ENCODE results near the gene XYLT1.
"Not testable (repeated sequence)": the region's sequence is repeated elsewhere in the genome, so short reads cannot be mapped to it uniquely, and the experiment has no call there.

The XYLT1 gene

GRCh38 chr16:17493012-17493411 lies 22.3 kb upstream of the XYLT1 start:
- no peak for DNase-seq (ENCODE audit: extremely low read depth in 1 of 2, low read depth in 1 of 2)

- DNase-seq (ENCODE audit: extremely low read depth in 1 of 2, low read depth in 1 of 2) = no peak
These were observed 20.4 kb upstream of the XYLT1 start for GRCh38 chr16:17491140-17491662.

GRCh38 chr16:17488506-17488905 lies 17.7 kb upstream of the XYLT1 start:
- no peak for DNase-seq (ENCODE audit: extremely low read depth in 1 of 2, low read depth in 1 of 2)

GRCh38 chr16:17483351-17483750 lies 12.6 kb upstream of the XYLT1 start:
- DNase-seq (ENCODE audit: extremely low read depth in 1 of 2, low read depth in 1 of 2) = no peak

- DNase-seq (ENCODE audit: extremely low read depth in 1 of 2, low read depth in 1 of 2) = not testable (repeated sequence)
These were observed 11.6 kb upstream of the XYLT1 start for GRCh38 chr16:17482341-17482740.

GRCh38 chr16:17481736-17482135 lies 11.0 kb upstream of the XYLT1 start:
- DNase-seq (ENCODE audit: extremely low read depth in 1 of 2, low read depth in 1 of 2) = no peak

GRCh38 chr16:17477260-17477545 lies 6.4 kb upstream of the XYLT1 start:
- DNase-seq (ENCODE audit: extremely low read depth in 1 of 2, low read depth in 1 of 2) = not testable (repeated sequence)

GRCh38 chr16:17476414-17477259 lies 5.9 kb upstream of the XYLT1 start:
- no peak for DNase-seq (ENCODE audit: extremely low read depth in 1 of 2, low read depth in 1 of 2)

GRCh38 chr16:17475104-17475503 lies 4.3 kb upstream of the XYLT1 start:
- no peak for DNase-seq (ENCODE audit: extremely low read depth in 1 of 2, low read depth in 1 of 2)

GRCh38 chr16:17474572-17474971 lies 3.8 kb upstream of the XYLT1 start:
- DNase-seq (ENCODE audit: extremely low read depth in 1 of 2, low read depth in 1 of 2) = no peak

- DNase-seq (ENCODE audit: extremely low read depth in 1 of 2, low read depth in 1 of 2) = no peak
These were observed 3.3 kb upstream of the XYLT1 start for GRCh38 chr16:17474037-17474436.

- no peak for DNase-seq (ENCODE audit: extremely low read depth in 1 of 2, low read depth in 1 of 2)
These were observed 1.1 kb upstream of the XYLT1 start for GRCh38 chr16:17471719-17472461.

GRCh38 chr16:17470182-17470907 lies 415 bp downstream of the XYLT1 start:
- DNase-seq (ENCODE audit: extremely low read depth in 1 of 2, low read depth in 1 of 2) = no peak

- no peak for DNase-seq (ENCODE audit: extremely low read depth in 1 of 2, low read depth in 1 of 2)
These were observed 999 bp downstream of the XYLT1 start for GRCh38 chr16:17469741-17470181.

- no peak for DNase-seq (ENCODE audit: extremely low read depth in 1 of 2, low read depth in 1 of 2)
These were observed 1.6 kb downstream of the XYLT1 start for GRCh38 chr16:17469011-17469740.

- DNase-seq (ENCODE audit: extremely low read depth in 1 of 2, low read depth in 1 of 2) = no peak
These were observed 2.1 kb downstream of the XYLT1 start for GRCh38 chr16:17468611-17469010.

GRCh38 chr16:17467923-17468540 lies 2.7 kb downstream of the XYLT1 start:
- no peak for DNase-seq (ENCODE audit: extremely low read depth in 1 of 2, low read depth in 1 of 2)

GRCh38 chr16:17466876-17467275 lies 3.9 kb downstream of the XYLT1 start:
- DNase-seq (ENCODE audit: extremely low read depth in 1 of 2, low read depth in 1 of 2) = no peak

- DNase-seq (ENCODE audit: extremely low read depth in 1 of 2, low read depth in 1 of 2) = no peak
These were observed 5.3 kb downstream of the XYLT1 start for GRCh38 chr16:17465460-17465859.

GRCh38 chr16:17463335-17463734 lies 7.4 kb downstream of the XYLT1 start:
- no peak for DNase-seq (ENCODE audit: extremely low read depth in 1 of 2, low read depth in 1 of 2)

Data from stimulated activated CD8-positive, alpha-beta memory T cell treated with anti-CD3 and anti-CD28 coated beads, Interleukin-7, amount 100 ng/mL, for 48 hours (primary cell).